ENCODE results near the gene CHTF8.
"Not testable (repeated sequence)": the region's sequence is repeated elsewhere in the genome, so short reads cannot be mapped to it uniquely, and the experiment has no call there.

CHTF8 gene, protein sequence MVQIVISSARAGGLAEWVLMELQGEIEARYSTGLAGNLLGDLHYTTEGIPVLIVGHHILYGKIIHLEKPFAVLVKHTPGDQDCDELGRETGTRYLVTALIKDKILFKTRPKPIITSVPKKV

DNA sequence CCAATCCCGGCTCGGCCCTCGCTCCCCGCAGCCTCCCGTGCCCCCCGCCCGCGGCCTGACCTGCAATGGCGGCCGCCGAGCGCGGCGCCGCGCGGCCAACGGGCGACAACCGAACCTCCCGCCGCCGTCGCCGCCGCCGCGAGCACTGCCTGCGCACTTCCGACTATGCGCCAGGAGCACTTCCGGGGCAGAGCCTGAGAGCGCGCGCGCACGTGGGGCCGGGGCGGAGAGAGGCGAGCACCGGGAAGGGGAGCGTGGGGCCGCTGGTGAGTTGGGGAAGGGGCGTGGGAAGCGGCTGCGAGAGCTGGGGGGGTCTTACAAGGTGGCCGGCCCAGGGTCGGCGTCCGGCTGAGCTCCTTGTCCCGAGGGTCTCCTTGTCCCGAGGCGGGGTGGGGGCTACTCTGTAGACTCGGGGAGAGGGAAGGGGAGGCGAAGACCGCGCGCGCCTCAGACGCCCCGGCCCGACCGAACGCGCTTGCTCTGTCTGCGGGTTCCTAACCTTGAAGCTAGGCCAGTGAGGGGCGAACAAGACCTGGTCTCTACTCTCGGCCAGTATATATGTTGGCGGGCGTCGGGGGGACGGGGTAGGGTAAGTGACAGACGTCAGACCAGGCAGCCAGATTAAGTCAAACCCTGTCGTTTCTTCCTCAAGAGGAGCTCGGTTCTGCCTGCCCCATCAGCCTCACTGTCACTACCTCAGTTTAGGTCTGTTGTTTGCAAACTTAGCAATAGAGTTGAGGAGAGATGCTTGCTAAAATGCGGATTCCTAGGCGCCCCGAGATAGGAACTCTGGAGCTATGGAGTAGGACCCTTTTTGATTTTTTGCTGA, at the start of gene CHTF8, which contains the start of gene UTP4:
Gene CHTF8, minus strand, starts transcription at position 165 of the 829 bp plus-strand sequence. CDS start 11,130 bp downstream, outside the sequence.
Gene UTP4, plus strand, starts transcription at position 226 of the 829 bp plus-strand sequence. CDS start 811 bp downstream, outside the sequence.
- in situ Hi-C loops (cut with HindIII; ENCODE audit: low sequenced_read_pairs): loop anchor here (10.0 kb wide), 1 partner anchor 172 kb away; no protein-coding TSS in a partner anchor

GRCh38 chr16:69180011-69180338, 47.6 kb upstream of the CHTF8 start:
- in situ Hi-C loops (cut with HindIII; ENCODE audit: low sequenced_read_pairs): no loop called here

GRCh38 chr16:69179328-69180010, 47.1 kb upstream of the CHTF8 start:
- in situ Hi-C loops (cut with HindIII; ENCODE audit: low sequenced_read_pairs): no loop called here

- in situ Hi-C loops (cut with HindIII; ENCODE audit: low sequenced_read_pairs): no loop called here
Observed at GRCh38 chr16:69176033-69176800, 43.8 kb upstream of the CHTF8 start.

- in situ Hi-C loops (cut with HindIII; ENCODE audit: low sequenced_read_pairs): no loop called here
Observed at GRCh38 chr16:69171325-69172084, 39.1 kb upstream of the CHTF8 start.

DNA sequence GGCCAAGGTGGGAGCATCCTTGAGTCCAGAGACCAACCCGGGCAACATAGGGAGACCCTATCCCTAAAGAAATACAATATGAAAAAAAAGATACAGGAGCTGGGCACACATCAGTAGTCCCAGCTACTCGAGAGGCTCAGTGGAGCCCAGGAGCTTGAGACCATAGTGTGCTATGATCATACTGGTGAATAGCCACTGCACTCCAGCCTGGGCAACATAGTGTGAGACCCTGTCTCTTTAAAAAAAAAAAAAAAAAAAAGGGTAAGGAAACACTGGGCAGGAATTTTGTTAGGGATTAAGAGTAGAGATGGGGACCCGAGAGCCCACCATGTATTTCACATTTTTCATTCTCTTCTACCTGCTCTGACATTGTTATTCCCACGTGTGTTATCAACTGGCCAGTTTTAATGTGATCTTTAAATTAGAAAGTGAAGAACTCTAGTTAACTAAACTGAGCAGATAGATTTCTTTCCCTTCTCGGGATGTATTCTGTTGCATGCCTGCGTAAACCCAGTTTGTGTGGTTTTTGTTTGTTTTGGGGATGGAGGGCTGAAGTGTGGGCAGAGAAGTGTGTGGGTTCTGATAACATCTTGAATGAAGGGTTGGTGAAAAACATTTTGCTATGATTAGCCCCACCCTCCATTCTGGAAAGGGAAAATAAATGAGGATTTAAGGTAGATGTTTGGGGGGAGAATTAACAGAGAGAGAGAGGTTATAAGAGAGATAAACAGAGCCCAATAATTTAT, 37.4 kb upstream of the CHTF8 start:
- in situ Hi-C loops (cut with HindIII; ENCODE audit: low sequenced_read_pairs): loop anchor here (5.0 kb wide), 2 partner anchors 73 to 133 kb away; no protein-coding TSS in a partner anchor

DNA sequence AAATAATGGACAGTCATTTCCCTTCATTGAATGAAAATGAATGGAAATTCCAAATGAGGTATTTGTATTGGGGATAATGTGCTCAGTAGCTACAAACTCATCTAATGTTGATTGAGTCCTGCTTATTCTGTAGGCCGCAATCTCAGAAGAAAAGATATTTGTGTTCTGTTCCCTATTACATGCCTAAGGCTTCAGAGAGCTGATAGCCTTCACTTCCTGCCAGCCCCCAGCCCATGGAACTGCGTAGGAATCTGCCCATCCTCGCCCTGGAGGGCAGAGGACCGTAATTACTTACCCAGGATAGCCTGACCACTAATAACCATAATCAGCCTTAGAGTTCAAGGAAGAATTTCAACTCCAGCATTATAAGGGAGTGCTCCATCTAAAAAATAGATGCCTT, 36.7 kb upstream of the CHTF8 start:
- in situ Hi-C loops (cut with HindIII; ENCODE audit: low sequenced_read_pairs): loop anchor here (5.0 kb wide), 2 partner anchors 73 to 133 kb away; no protein-coding TSS in a partner anchor

DNA sequence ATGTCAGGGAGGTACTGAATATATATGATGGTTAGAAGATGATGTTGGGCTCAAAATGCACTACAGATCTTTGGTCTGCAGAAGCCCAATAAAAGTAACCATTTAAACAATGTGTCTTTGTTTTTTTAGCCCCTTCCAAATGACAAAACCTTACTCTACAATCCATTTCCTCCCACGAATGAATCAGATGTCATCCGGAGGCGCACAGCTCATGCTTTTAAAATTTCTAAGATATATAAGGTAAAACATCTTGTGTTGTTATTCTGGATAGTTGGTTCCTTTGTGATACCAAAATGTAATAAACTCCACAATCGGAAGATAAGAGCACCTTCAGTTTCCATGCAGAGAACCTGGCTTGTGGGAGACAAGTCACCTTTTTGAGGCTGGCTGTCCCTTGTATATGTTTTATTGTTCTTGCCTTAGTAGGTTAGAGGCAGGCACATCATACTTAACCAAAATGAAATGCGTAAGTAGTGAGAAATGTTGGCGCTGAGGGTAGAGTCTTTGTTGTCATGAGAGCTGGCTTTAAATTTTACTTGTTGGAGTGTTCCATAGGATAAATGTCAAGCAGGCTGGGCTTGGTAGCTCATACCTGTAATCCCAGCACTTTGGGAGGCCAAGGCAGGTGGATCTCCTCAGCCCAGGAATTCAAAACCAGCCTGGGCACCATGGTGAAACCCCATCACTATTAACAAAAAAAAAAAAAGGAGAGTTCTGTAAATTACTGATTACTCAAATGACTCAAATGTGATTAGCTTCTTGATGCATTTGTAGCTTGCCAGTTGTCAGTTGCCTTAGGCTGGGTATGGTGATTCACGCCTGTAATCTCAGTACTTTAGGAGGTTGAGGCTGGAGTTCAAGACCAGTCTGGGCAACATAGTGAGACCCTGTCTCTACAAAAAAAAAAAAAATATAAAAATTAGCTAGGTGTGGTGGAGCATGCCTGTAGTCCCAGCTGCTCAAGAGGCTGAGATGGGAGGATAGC, 34.9 kb upstream of the CHTF8 start:
- in situ Hi-C loops (cut with HindIII; ENCODE audit: low sequenced_read_pairs): loop anchor here (5.0 kb wide), 2 partner anchors 75 to 135 kb away; no protein-coding TSS in a partner anchor

- in situ Hi-C loops (cut with HindIII; ENCODE audit: low sequenced_read_pairs): loop anchor here (5.0 kb wide), 2 partner anchors 76 to 136 kb away; no protein-coding TSS in a partner anchor
Observed at GRCh38 chr16:69166221-69166833, 33.9 kb upstream of the CHTF8 start.

GRCh38 chr16:69165584-69165983, 33.2 kb upstream of the CHTF8 start:
- in situ Hi-C loops (cut with HindIII; ENCODE audit: low sequenced_read_pairs): loop anchor here (5.0 kb wide), 2 partner anchors 77 to 137 kb away; no protein-coding TSS in a partner anchor

- in situ Hi-C loops (cut with HindIII; ENCODE audit: low sequenced_read_pairs): no loop called here
Observed at GRCh38 chr16:69160192-69160591, 27.8 kb upstream of the CHTF8 start.

GRCh38 chr16:69157196-69157595, 24.8 kb upstream of the CHTF8 start:
- in situ Hi-C loops (cut with HindIII; ENCODE audit: low sequenced_read_pairs): no loop called here

- in situ Hi-C loops (cut with HindIII; ENCODE audit: low sequenced_read_pairs): no loop called here
Observed at GRCh38 chr16:69150146-69150865, 17.9 kb upstream of the CHTF8 start.

- in situ Hi-C loops (cut with HindIII; ENCODE audit: low sequenced_read_pairs): not testable (repeated sequence)
Observed at GRCh38 chr16:69149621-69150020, 17.2 kb upstream of the CHTF8 start.

GRCh38 chr16:69145658-69146057, 13.3 kb upstream of the CHTF8 start:
- in situ Hi-C loops (cut with HindIII; ENCODE audit: low sequenced_read_pairs): no loop called here

- in situ Hi-C loops (cut with HindIII; ENCODE audit: low sequenced_read_pairs): no loop called here
Observed at GRCh38 chr16:69143116-69143515, 10.7 kb upstream of the CHTF8 start.

- in situ Hi-C loops (cut with HindIII; ENCODE audit: low sequenced_read_pairs): no loop called here
Observed at GRCh38 chr16:69141936-69142335, 9.5 kb upstream of the CHTF8 start.

Measured in endothelial cell of hepatic sinusoid (primary cell).